Measurements from ENCODE around the gene CNPY4. TPM values are rescaled to one million over a fixed set of nuclear protein-coding genes. Genes with fewer than 3 reads are reported as not detected.

CNPY4 gene
- total and polyA plus RNA-seq, 2 donors (not counting 1 experiment from before 2014, with no cell fraction given) = 8.0 to 13.9 TPM

GRCh38 chr7:100170101-100170897, 50.9 kb downstream of the CNPY4 start:
- ATAC-seq (ENCODE audit: low read depth) (no peak), DNase-seq (no peak)
- 100% methylated on average over 4 of the region's 11 CpGs for WGBS (ENCODE audit: insufficient coverage)
- no peak overlapping the region for H3K4me3 ChIP-seq (ENCODE audit: control extremely low read depth in 1 of 5, extremely low read depth in 1 of 5, insufficient read depth in 1 of 5, low read depth in 2 of 5, low read length in 4 of 5)
- no peaks in the 10 kb centered on the region for H3K79me2 ChIP-seq (ENCODE audit: control insufficient read depth, insufficient read depth, low read length)
- H3K4me1 ChIP-seq (ENCODE audit: control insufficient read depth in 2 of 2, insufficient read depth in 2 of 2, low read length in 2 of 2) = peaks cover 39 to 42% of the 10 kb centered on the region in 2 donors
- H4K20me1 ChIP-seq (ENCODE audit: control insufficient read depth, insufficient read depth, low read length, poor library complexity, severe bottlenecking) = peaks cover 5% of the 10 kb centered on the region
- peaks cover 52% of the 10 kb centered on the region for H3K27me3 Mint-ChIP-seq
- POLR2A ChIA-PET = interaction anchor here (0.8 kb wide), 1 partner anchor 15 kb away, joined by 3 read pairs; no protein-coding TSS in a partner anchor
- no peak overlapping the region for H2AFZ ChIP-seq (ENCODE audit: insufficient read depth, low read depth, low read length, poor library complexity, severe bottlenecking)
- peak overlapping the region; percentile 72 for H3K4me3 Mint-ChIP-seq
- no peaks in the 10 kb centered on the region for H3K36me3 ChIP-seq (replicated peaks in 1 of 2; ENCODE audit: control extremely low read depth in 1 of 2, control insufficient read depth in 1 of 2, extremely low read depth in 1 of 2, insufficient read depth in 2 of 2, low read length in 1 of 2)
- H3K4me1 Mint-ChIP-seq = peaks cover 39% of the 10 kb centered on the region
- peak overlapping the region; percentile 94 for H3K4me2 ChIP-seq (replicated peaks; ENCODE audit: low read depth, low read length, poor library complexity, severe bottlenecking)
- intact Hi-C loops (cut with micrococcal nuclease) = no loop called here
- TF ChIP-seq CTCF (IDR thresholded peaks at IDR 0.05) (no peak), EZH2 (IDR thresholded peaks at IDR 0.05; ENCODE audit: borderline replicate concordance, insufficient read depth, low read depth, low read length, poor library complexity, severe bottlenecking) (no peak)
- peaks cover 0 to 58% (median 37%) of the 10 kb centered on the region in 4 experiments for H3K27me3 ChIP-seq (replicated peaks in 1 of 4; ENCODE audit: control extremely low read depth in 1 of 4, control insufficient read depth in 3 of 4, insufficient read depth in 4 of 4, low read length in 3 of 4)
- H3K27ac Mint-ChIP-seq = no peak overlapping the region
- peaks cover 0 to 7% (median 0%) of the 10 kb centered on the region in 3 donors for H3K9me3 ChIP-seq (ENCODE audit: control extremely low read depth in 1 of 3, control insufficient read depth in 2 of 3, insufficient read depth in 1 of 3, low read length in 2 of 3)
- CTCF ChIA-PET = interaction anchor here (0.8 to 1.8 kb wide), 2 partner anchors 12 to 40 kb away, joined by 4 to 6 read pairs; partner anchors contain the start of gene TRAPPC14
- H3K9ac ChIP-seq (ENCODE audit: low read length) = no peak overlapping the region
- H3K27ac ChIP-seq (ENCODE audit: low read length in 2 of 2) = no peak overlapping the region
- H3K9me3 Mint-ChIP-seq (ENCODE audit: insufficient read depth) = no peaks in the 10 kb centered on the region

Measured in B cell (primary cell).